Suprapubic skin (tissue), 4 donors: ENCODE measurements around the gene GLIS1.

Source experiments
- POLR2A ChIP-seq, 2 donors: fragments of 450-650 bp; IDR thresholded peaks; one replicate each; pipeline ENCODE4 v1.6.1; 2017; ENCODE audit warnings: antibody characterized with exemption in 2 of 2, mild to moderate bottlenecking in 2 of 2, moderate library complexity in 2 of 2
- POLR2AphosphoS5 ChIP-seq, 3 donors: sonication (generic); formaldehyde crosslinking; IDR thresholded peaks; one replicate each; pipeline ENCODE4 v1.6.1; 2017; ENCODE audit warnings: antibody characterized with exemption in 3 of 3
- TF ChIP-seq, protein P1 (sequence below), 2 donors: fragments of 200-600 bp in 1 of 2; fragments of 450-650 bp in 1 of 2; sonication (generic) in 1 of 2; IDR thresholded peaks; one replicate each; pipeline ENCODE4 v1.5.1; 2016 to 2019; ENCODE audit warnings: antibody characterized with exemption in 2 of 2, mild to moderate bottlenecking in 1 of 2, moderate library complexity in 1 of 2

DNA sequence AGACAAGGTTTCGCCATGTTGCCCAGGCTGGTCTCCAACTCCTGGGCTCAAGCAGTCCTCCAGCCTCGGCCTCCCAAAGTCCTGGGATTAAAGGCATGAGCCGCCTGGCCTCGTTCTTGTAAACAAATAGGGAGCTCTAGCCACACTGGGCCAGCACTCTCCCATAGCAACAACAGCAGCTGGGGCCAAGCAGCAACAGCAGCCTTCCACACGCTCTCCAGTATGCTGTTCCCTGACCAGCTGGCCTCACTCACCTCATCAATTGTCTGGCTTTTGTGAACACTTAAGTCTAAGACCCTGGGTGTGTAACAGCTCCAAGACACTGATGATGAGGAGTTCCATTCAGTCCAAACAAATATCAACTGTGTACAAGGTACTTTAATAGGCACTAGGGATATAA lies 16.9 kb upstream of the GLIS1 start:
- TF ChIP-seq, protein P1, sequence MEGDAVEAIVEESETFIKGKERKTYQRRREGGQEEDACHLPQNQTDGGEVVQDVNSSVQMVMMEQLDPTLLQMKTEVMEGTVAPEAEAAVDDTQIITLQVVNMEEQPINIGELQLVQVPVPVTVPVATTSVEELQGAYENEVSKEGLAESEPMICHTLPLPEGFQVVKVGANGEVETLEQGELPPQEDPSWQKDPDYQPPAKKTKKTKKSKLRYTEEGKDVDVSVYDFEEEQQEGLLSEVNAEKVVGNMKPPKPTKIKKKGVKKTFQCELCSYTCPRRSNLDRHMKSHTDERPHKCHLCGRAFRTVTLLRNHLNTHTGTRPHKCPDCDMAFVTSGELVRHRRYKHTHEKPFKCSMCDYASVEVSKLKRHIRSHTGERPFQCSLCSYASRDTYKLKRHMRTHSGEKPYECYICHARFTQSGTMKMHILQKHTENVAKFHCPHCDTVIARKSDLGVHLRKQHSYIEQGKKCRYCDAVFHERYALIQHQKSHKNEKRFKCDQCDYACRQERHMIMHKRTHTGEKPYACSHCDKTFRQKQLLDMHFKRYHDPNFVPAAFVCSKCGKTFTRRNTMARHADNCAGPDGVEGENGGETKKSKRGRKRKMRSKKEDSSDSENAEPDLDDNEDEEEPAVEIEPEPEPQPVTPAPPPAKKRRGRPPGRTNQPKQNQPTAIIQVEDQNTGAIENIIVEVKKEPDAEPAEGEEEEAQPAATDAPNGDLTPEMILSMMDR (IDR thresholded peaks at IDR 0.05), result no peak
- no peak for TF ChIP-seq POLR2A (IDR thresholded peaks at IDR 0.05)
- no peak for TF ChIP-seq POLR2AphosphoS5 (IDR thresholded peaks at IDR 0.05)
